Caco-2 (cell line): Measurements from ENCODE around the gene SPSB2. TPM values are rescaled to one million over a fixed set of nuclear protein-coding genes. Genes with fewer than 3 reads are reported as not detected.
A peak's percentile ranks its signal among the peaks of the same experiment; 100 is the strongest.
"Not testable (repeated sequence)": the region's sequence is repeated elsewhere in the genome, so short reads cannot be mapped to it uniquely, and the experiment has no call there.

Experiments
- BruUV-seq: library from RNA; stranded (reverse); fragments of 400-500 nt; replicated peaks from 2 replicates; lab custom pipeline; 2021; lab: Mats Ljungman, UMichigan
- CTCF ChIA-PET: fragments of 300-600 bp; sonication (Branson Sonifier 250); formaldehyde crosslinking; loops from one replicate; lab custom pipeline; 2022; ENCODE audit warnings: antibody characterized with exemption; lab: Charles Lee
- POLR2A ChIA-PET: fragments of 300-600 bp; sonication (Branson Sonifier 250); formaldehyde crosslinking; loops from one replicate; lab custom pipeline; 2022; ENCODE audit warnings: antibody characterized with exemption; lab: Charles Lee
- DNase-seq, 2 experiments: peaks; one replicate each; pipeline versions ENCODE4 v3.0.0 to v3.0.0-alpha.2; 2020 to 2022
- H3K27me3 ChIP-seq: replicated peaks from 2 replicates; pipeline ENCODE4 v1.6.0; 2011; ENCODE audit warnings: low read length; ENCODE audit not compliant: control insufficient read depth, insufficient read depth
- H3K36me3 ChIP-seq: 2 replicates; pipeline ENCODE4 v1.5.1; 2011; ENCODE audit warnings: low read length; ENCODE audit not compliant: control insufficient read depth, insufficient read depth
- H3K4me1 ChIP-seq: fragments of 250-450 bp; sonication (Bioruptor Pico); 2 replicates; pipeline ENCODE4 v1.5.1; 2020; ENCODE audit warnings: mild to moderate bottlenecking
- H3K4me3 ChIP-seq: 2 replicates; pipeline ENCODE4 v1.5.1; 2011; ENCODE audit warnings: low read depth, mild to moderate bottlenecking, control low read depth, low read length
- H3K9me3 ChIP-seq: fragments of 250-450 bp; sonication (Bioruptor Pico); 2 replicates; pipeline ENCODE4 v1.5.1; 2020; ENCODE audit warnings: mild to moderate bottlenecking, moderate library complexity
- H3K27ac Mint-ChIP-seq: one replicate; pipeline ENCODE4 v1.8.0; 2022; ENCODE audit warnings: mixed read lengths; ENCODE audit not compliant: unreplicated experiment
- H3K27me3 Mint-ChIP-seq: one replicate; pipeline ENCODE4 v1.8.0; 2022; ENCODE audit warnings: mixed read lengths; ENCODE audit not compliant: insufficient read depth, unreplicated experiment
- H3K36me3 Mint-ChIP-seq: one replicate; pipeline ENCODE4 v1.8.0; 2022; ENCODE audit warnings: mild to moderate bottlenecking, mixed read lengths; ENCODE audit not compliant: insufficient read depth, unreplicated experiment
- H3K4me1 Mint-ChIP-seq: one replicate; pipeline ENCODE4 v1.8.0; 2022; ENCODE audit warnings: low read depth, mixed read lengths; ENCODE audit not compliant: unreplicated experiment
- H3K4me3 Mint-ChIP-seq: one replicate; pipeline ENCODE4 v1.8.0; 2022; ENCODE audit warnings: mild to moderate bottlenecking, moderate library complexity, mixed read lengths; ENCODE audit not compliant: unreplicated experiment
- H3K9me3 Mint-ChIP-seq: one replicate; pipeline ENCODE4 v1.8.0; 2022; ENCODE audit warnings: mixed read lengths; ENCODE audit not compliant: unreplicated experiment
- CTCF ChIP-seq, 2 experiments: fragments of 200-600 bp in 1 of 2; IDR thresholded peaks; 1 replicate in 1 of 2; 2 replicates in 1 of 2; pipeline versions ENCODE4 v1.5.1 to v1.8.0; 2011 to 2022; ENCODE audit warnings: antibody characterized with exemption in 1 of 2, control low read depth in 1 of 2, inconsistent platforms in 1 of 2, low read depth in 1 of 2, low read length in 1 of 2, mild to moderate bottlenecking in 1 of 2, moderate library complexity in 1 of 2; ENCODE audit not compliant: insufficient read depth in 1 of 2, severe bottlenecking in 1 of 2, unreplicated experiment in 1 of 2
- intact Hi-C: fragments of 100-400 bp; cut with micrococcal nuclease; formaldehyde crosslinking; loops from one replicate; pipeline ENCODE4 v1.10.0; 2022; ENCODE audit not compliant: unreplicated experiment
- total RNA-seq: library from RNA; stranded (reverse); gene quantifications from 2 replicates; pipeline ENCODE4 v1.2.3, GENCODE V29; 2022

Gene SPSB2
- total RNA-seq, 1 experiment from 2014 or later: 23.7 TPM

- Histone ChIP-seq H3K27me3 (no peaks in the 10 kb centered on the region), H3K4me1 (peaks cover 21% of the 10 kb centered on the region), H3K36me3 (peaks cover 18% of the 10 kb centered on the region), H3K9me3 (no peaks in the 10 kb centered on the region), H3K4me3 (no peak overlapping the region)
- Mint-ChIP-seq H3K9me3 (no peaks in the 10 kb centered on the region), H3K36me3 (peaks cover 99% of the 10 kb centered on the region), H3K27me3 (no peaks in the 10 kb centered on the region), H3K4me1 (peaks cover 37% of the 10 kb centered on the region), H3K27ac (peak overlapping the region; percentile 94), H3K4me3 (peak overlapping the region; percentile 95)
- BruUV-seq: no TSS peak
- intact Hi-C loops: no loop called here
- no peak for TF ChIP-seq CTCF (IDR thresholded peaks at IDR 0.05; ENCODE audit: insufficient read depth in 1 of 2, low read depth in 1 of 2, low read length in 1 of 2, severe bottlenecking in 1 of 2, unreplicated experiment in 1 of 2)
- no peak for DNase-seq
- CTCF ChIA-PET: interaction anchor here (0.8 to 4.2 kb wide), 4 partner anchors 14 to 524 kb away, joined by 3 to 68 read pairs (median 6); partner anchors contain the start of genes TNFRSF1A and USP5
- POLR2A ChIA-PET: interaction anchor here (0.6 to 5.4 kb wide), 6 partner anchors 14 to 568 kb away, joined by 3 to 102 read pairs (median 4); partner anchors contain the start of genes CDCA3, COPS7A and USP5
These were observed 6.8 kb downstream of the SPSB2 start for GRCh38 chr12:6866163-6866919.

GRCh38 chr12:6865307-6865706 lies 7.8 kb downstream of the SPSB2 start:
- H3K4me3 Mint-ChIP-seq, H3K27me3 ChIP-seq, H3K27me3 Mint-ChIP-seq, intact Hi-C loops, H3K27ac Mint-ChIP-seq, H3K9me3 ChIP-seq, BruUV-seq, DNase-seq, H3K4me3 ChIP-seq, H3K9me3 Mint-ChIP-seq: not testable (repeated sequence)
- peaks cover 99% of the 10 kb centered on the region for H3K36me3 Mint-ChIP-seq
- peaks cover 26% of the 10 kb centered on the region for H3K4me1 Mint-ChIP-seq
- Histone ChIP-seq H3K36me3 (peaks cover 21% of the 10 kb centered on the region), H3K4me1 (peaks cover 17% of the 10 kb centered on the region)
- ChIA-PET POLR2A (interaction anchor here (5.4 kb wide), 1 partner anchor 13 kb away, joined by 102 read pairs; the partner anchor contains the start of genes CDCA3 and USP5), CTCF (interaction anchor here (2.4 kb wide), 1 partner anchor 13 kb away, joined by 8 read pairs; the partner anchor contains the start of gene USP5)

GRCh38 chr12:6863586-6864321 lies 9.3 kb downstream of the SPSB2 start:
- peaks cover 99% of the 10 kb centered on the region for H3K36me3 Mint-ChIP-seq
- H3K4me1 ChIP-seq: peaks cover 7% of the 10 kb centered on the region
- BruUV-seq: no TSS peak
- H3K36me3 ChIP-seq: peaks cover 17% of the 10 kb centered on the region
- no peaks in the 10 kb centered on the region for H3K9me3 Mint-ChIP-seq
- no peak for DNase-seq
- H3K4me3 ChIP-seq: no peak overlapping the region
- no peaks in the 10 kb centered on the region for H3K9me3 ChIP-seq
- no peak overlapping the region for H3K27ac Mint-ChIP-seq
- POLR2A ChIA-PET: interaction anchor here (0.6 to 1.2 kb wide), 2 partner anchors 11 to 332 kb away, joined by 3 to 4 read pairs; partner anchors contain the start of gene USP5
- intact Hi-C loops: no loop called here
- peaks cover 11% of the 10 kb centered on the region for H3K4me1 Mint-ChIP-seq
- no peaks in the 10 kb centered on the region for H3K27me3 Mint-ChIP-seq
- CTCF ChIA-PET: interaction anchor here (1.3 kb wide), 1 partner anchor 29 kb away, joined by 3 read pairs; no protein-coding TSS in a partner anchor
- TF ChIP-seq CTCF (IDR thresholded peaks at IDR 0.05; ENCODE audit: insufficient read depth in 1 of 2, low read depth in 1 of 2, low read length in 1 of 2, severe bottlenecking in 1 of 2, unreplicated experiment in 1 of 2): no peak
- no peak overlapping the region for H3K4me3 Mint-ChIP-seq
- no peaks in the 10 kb centered on the region for H3K27me3 ChIP-seq
